HepG2 (cell line): Measurements from ENCODE around the gene PMIS2.

Experiments
- CREM ChIP-seq, 2 experiments: sonication (generic) in 1 of 2; formaldehyde crosslinking in 1 of 2; IDR thresholded peaks; 2 replicates each; pipeline versions ENCODE4 v1.4.0 to v1.6.1; 2016 to 2020; ENCODE audit warnings: antibody characterized with exemption in 1 of 2, mild to moderate bottlenecking in 1 of 2, missing genetic modification reagents in 1 of 2
- MAFK ChIP-seq, 2 experiments: IDR thresholded peaks in 1 of 2; conservative IDR thresholded peaks in 1 of 2; 2 replicates each; pipeline ENCODE4 v1.6.1; 2011; ENCODE audit warnings: improper control_type of control experiment in 2 of 2, low read length in 2 of 2
- POLR2A ChIP-seq, 2 experiments: IDR thresholded peaks; 2 replicates each; pipeline ENCODE4 v1.6.1; 2011; ENCODE audit warnings: low read depth in 2 of 2, low read length in 2 of 2, mild to moderate bottlenecking in 1 of 2, moderate library complexity in 1 of 2; ENCODE audit not compliant: insufficient read depth in 1 of 2
- POLR2AphosphoS2 ChIP-seq: IDR thresholded peaks from 2 replicates; pipeline ENCODE4 v1.6.1; 2011; ENCODE audit warnings: low read depth, low read length, improper control_type of control experiment
- POLR2AphosphoS5 ChIP-seq: IDR thresholded peaks from 2 replicates; pipeline ENCODE4 v1.6.1; 2012; ENCODE audit warnings: low read depth, low read length
- SIN3A ChIP-seq: IDR thresholded peaks from 2 replicates; pipeline ENCODE4 v1.6.1; 2011; ENCODE audit warnings: low read depth, mild to moderate bottlenecking, control low read depth, low read length, borderline replicate concordance
- TAF1 ChIP-seq: sonication (generic); formaldehyde crosslinking; IDR thresholded peaks from 2 replicates; pipeline ENCODE4 v1.4.0; 2020; ENCODE audit warnings: missing genetic modification reagents
- ZC3H4 ChIP-seq: sonication (generic); formaldehyde crosslinking; IDR thresholded peaks from 2 replicates; pipeline ENCODE4 v1.4.0; 2020; ENCODE audit warnings: missing genetic modification reagents, borderline replicate concordance
- ZNF224 ChIP-seq: sonication (generic); formaldehyde crosslinking; IDR thresholded peaks from 2 replicates; pipeline ENCODE4 v1.5.0; 2020; ENCODE audit warnings: mild to moderate bottlenecking, missing genetic modification reagents
- ZNF761 ChIP-seq: sonication (generic); formaldehyde crosslinking; conservative IDR thresholded peaks from 2 replicates; pipeline ENCODE4 v1.4.0; 2020; ENCODE audit warnings: mild to moderate bottlenecking, missing genetic modification reagents
- TF ChIP-seq, protein P1 (sequence below): sonication (generic); formaldehyde crosslinking; IDR thresholded peaks from 2 replicates; pipeline ENCODE4 v1.5.0; 2020; ENCODE audit warnings: mild to moderate bottlenecking, missing genetic modification reagents, moderate library complexity
- TF ChIP-seq, protein P2 (sequence below): sonication (generic); formaldehyde crosslinking; IDR thresholded peaks from 2 replicates; pipeline ENCODE4 v1.4.0; 2020; ENCODE audit warnings: missing genetic modification reagents
- TF ChIP-seq, protein P3 (sequence below): sonication (generic); formaldehyde crosslinking; IDR thresholded peaks from 2 replicates; pipeline ENCODE4 v1.8.0; 2022; ENCODE audit warnings: mild to moderate bottlenecking, missing genetic modification reagents, moderate library complexity
- TF ChIP-seq, protein P4 (sequence below): sonication (generic); formaldehyde crosslinking; IDR thresholded peaks from 2 replicates; pipeline ENCODE4 v1.5.0; 2020; ENCODE audit warnings: missing genetic modification reagents

DNA sequence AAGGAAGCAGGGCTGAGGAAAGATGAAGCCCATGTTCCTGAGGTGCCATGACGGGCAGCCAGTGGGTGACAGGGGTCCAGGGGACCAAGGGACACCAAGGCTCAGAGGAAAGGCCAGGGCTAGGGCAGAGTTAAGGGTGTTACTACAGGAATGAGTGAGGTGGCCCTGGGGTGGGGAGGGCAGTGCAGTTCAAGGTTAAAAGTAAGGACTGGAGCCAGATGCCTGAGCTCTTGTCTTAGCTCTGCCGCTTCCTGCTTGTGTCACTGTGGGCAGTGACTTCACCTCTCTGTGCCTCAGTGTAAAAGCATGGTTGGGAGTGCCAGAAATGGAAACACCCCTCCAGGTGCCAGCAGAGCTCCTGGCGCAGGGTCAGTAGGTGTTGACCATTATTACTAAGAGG lies 50.7 kb downstream of the PMIS2 start:
- TF ChIP-seq, protein P1, sequence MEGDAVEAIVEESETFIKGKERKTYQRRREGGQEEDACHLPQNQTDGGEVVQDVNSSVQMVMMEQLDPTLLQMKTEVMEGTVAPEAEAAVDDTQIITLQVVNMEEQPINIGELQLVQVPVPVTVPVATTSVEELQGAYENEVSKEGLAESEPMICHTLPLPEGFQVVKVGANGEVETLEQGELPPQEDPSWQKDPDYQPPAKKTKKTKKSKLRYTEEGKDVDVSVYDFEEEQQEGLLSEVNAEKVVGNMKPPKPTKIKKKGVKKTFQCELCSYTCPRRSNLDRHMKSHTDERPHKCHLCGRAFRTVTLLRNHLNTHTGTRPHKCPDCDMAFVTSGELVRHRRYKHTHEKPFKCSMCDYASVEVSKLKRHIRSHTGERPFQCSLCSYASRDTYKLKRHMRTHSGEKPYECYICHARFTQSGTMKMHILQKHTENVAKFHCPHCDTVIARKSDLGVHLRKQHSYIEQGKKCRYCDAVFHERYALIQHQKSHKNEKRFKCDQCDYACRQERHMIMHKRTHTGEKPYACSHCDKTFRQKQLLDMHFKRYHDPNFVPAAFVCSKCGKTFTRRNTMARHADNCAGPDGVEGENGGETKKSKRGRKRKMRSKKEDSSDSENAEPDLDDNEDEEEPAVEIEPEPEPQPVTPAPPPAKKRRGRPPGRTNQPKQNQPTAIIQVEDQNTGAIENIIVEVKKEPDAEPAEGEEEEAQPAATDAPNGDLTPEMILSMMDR (CRISPR knock-in tag) = no peak
- TF ChIP-seq ZNF224 (CRISPR knock-in tag) = no peak
- TF ChIP-seq, protein P2, sequence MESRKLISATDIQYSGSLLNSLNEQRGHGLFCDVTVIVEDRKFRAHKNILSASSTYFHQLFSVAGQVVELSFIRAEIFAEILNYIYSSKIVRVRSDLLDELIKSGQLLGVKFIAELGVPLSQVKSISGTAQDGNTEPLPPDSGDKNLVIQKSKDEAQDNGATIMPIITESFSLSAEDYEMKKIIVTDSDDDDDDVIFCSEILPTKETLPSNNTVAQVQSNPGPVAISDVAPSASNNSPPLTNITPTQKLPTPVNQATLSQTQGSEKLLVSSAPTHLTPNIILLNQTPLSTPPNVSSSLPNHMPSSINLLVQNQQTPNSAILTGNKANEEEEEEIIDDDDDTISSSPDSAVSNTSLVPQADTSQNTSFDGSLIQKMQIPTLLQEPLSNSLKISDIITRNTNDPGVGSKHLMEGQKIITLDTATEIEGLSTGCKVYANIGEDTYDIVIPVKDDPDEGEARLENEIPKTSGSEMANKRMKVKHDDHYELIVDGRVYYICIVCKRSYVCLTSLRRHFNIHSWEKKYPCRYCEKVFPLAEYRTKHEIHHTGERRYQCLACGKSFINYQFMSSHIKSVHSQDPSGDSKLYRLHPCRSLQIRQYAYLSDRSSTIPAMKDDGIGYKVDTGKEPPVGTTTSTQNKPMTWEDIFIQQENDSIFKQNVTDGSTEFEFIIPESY (CRISPR knock-in tag) = no peak
- no peak for TF ChIP-seq TAF1
- TF ChIP-seq ZC3H4 (CRISPR knock-in tag) = no peak
- no peak for TF ChIP-seq POLR2AphosphoS2
- TF ChIP-seq POLR2AphosphoS5 = no peak
- TF ChIP-seq, protein P3, sequence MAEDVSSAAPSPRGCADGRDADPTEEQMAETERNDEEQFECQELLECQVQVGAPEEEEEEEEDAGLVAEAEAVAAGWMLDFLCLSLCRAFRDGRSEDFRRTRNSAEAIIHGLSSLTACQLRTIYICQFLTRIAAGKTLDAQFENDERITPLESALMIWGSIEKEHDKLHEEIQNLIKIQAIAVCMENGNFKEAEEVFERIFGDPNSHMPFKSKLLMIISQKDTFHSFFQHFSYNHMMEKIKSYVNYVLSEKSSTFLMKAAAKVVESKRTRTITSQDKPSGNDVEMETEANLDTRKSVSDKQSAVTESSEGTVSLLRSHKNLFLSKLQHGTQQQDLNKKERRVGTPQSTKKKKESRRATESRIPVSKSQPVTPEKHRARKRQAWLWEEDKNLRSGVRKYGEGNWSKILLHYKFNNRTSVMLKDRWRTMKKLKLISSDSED = no peak
- no peak for TF ChIP-seq MAFK (conservative IDR thresholded peaks at IDR 0.05 in 1 of 2, IDR thresholded peaks at IDR 0.05 in 1 of 2; ENCODE audit: low read length in 2 of 2)
- TF ChIP-seq SIN3A = no peak
- no peak for TF ChIP-seq CREM (IDR thresholded peaks at IDR 0.05)
- TF ChIP-seq CREM (CRISPR knock-in tag; IDR thresholded peaks at IDR 0.05) = no peak
- TF ChIP-seq, protein P4, sequence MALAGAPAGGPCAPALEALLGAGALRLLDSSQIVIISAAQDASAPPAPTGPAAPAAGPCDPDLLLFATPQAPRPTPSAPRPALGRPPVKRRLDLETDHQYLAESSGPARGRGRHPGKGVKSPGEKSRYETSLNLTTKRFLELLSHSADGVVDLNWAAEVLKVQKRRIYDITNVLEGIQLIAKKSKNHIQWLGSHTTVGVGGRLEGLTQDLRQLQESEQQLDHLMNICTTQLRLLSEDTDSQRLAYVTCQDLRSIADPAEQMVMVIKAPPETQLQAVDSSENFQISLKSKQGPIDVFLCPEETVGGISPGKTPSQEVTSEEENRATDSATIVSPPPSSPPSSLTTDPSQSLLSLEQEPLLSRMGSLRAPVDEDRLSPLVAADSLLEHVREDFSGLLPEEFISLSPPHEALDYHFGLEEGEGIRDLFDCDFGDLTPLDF (CRISPR knock-in tag) = no peak
- no peak for TF ChIP-seq ZNF761 (CRISPR knock-in tag)
- no peak for TF ChIP-seq POLR2A (IDR thresholded peaks at IDR 0.05; ENCODE audit: insufficient read depth in 1 of 2, low read depth in 2 of 2, low read length in 2 of 2)
